Measurements from ENCODE around the gene INMT.

DNA sequence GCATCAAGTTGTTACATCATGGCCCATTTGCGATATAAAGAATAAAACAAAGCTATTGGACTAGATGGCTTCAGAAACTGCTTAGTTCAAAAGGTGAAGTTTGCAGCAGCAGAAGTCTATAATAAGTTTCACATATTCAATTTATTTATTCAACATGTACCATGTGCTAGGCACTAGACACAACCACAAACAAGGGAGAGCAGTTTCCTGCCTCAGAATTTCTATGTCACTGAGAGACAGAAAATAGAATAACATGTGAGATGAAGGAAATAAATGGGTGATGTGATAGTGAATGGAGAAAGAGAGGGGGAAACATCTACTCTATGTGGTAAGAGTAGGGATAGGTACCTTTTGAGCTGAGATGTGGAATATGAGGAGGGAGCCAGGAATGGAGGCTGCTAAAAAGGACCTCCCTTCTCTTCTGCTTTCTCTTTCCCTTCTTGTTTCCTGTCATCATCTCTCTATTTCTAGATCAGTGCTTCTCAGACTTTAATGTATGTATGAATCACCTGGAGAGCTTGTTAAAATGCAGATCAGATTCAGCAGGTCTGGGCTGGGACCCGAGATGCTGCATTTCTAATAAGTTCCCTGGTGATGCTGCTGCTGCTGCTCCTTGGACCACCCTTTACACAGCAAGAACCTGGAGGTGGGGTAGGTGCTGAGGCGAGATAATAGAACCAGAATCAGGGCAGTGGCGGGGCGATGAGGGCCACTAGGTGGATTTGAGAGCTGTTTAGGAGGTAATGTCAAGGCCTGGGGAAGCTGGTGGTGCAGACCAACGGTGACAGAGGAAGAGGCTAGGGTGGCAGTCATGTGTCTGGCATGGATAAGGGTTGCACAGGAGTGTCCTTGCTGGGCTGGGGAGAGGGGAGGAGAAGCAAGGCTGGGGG lies 13.7 kb upstream of the INMT start:
- TF ChIP-seq, protein P1, sequence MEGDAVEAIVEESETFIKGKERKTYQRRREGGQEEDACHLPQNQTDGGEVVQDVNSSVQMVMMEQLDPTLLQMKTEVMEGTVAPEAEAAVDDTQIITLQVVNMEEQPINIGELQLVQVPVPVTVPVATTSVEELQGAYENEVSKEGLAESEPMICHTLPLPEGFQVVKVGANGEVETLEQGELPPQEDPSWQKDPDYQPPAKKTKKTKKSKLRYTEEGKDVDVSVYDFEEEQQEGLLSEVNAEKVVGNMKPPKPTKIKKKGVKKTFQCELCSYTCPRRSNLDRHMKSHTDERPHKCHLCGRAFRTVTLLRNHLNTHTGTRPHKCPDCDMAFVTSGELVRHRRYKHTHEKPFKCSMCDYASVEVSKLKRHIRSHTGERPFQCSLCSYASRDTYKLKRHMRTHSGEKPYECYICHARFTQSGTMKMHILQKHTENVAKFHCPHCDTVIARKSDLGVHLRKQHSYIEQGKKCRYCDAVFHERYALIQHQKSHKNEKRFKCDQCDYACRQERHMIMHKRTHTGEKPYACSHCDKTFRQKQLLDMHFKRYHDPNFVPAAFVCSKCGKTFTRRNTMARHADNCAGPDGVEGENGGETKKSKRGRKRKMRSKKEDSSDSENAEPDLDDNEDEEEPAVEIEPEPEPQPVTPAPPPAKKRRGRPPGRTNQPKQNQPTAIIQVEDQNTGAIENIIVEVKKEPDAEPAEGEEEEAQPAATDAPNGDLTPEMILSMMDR (IDR thresholded peaks at IDR 0.05; ENCODE audit: low read depth, low read length), result no peak
- no peak for TF ChIP-seq EZH2phosphoT487 (IDR thresholded peaks at IDR 0.05; ENCODE audit: low read depth)

All from OCI-LY3 (cell line).